CD14-positive monocyte (primary cell): ENCODE measurements around the gene BMP7. TPM values are rescaled to one million over a fixed set of nuclear protein-coding genes. Genes with fewer than 3 reads are reported as not detected.

Experiments
- DNase-seq, 3 donors: peaks; one replicate each; pipeline ENCODE4 v3.0.0-alpha.2; 2011 to 2022
- H2AFZ ChIP-seq: 2 replicates; pipeline ENCODE4 v1.6.0; 2012; ENCODE audit warnings: mild to moderate bottlenecking, low read depth, low read length, inconsistent platforms; ENCODE audit not compliant: insufficient read depth, poor library complexity, severe bottlenecking
- H3K27ac ChIP-seq, 2 donors: 1 replicate in 1 of 2; 2 replicates in 1 of 2; pipeline ENCODE4 v1.5.1; 2012 to 2013; ENCODE audit warnings: low read length in 2 of 2, control low read depth in 1 of 2, inconsistent platforms in 1 of 2, low read depth in 1 of 2, mild to moderate bottlenecking in 1 of 2
- H3K27me3 ChIP-seq, 2 donors: one replicate each; pipeline versions ENCODE4 v1.6.0 to v1.6.1; 2011 to 2013; ENCODE audit warnings: low read length in 2 of 2; ENCODE audit not compliant: control insufficient read depth in 2 of 2, insufficient read depth in 2 of 2
- H3K36me3 ChIP-seq, 2 donors: replicated peaks in 1 of 2; 1 replicate in 1 of 2; 2 replicates in 1 of 2; pipeline versions ENCODE4 v1.5.1 to v1.6.1; 2012 to 2013; ENCODE audit warnings: low read length in 2 of 2, control low read depth in 1 of 2, inconsistent platforms in 1 of 2, mild to moderate bottlenecking in 1 of 2; ENCODE audit not compliant: insufficient read depth in 2 of 2, control insufficient read depth in 1 of 2
- H3K4me1 ChIP-seq, 2 donors: 1 replicate in 1 of 2; 2 replicates in 1 of 2; pipeline versions ENCODE4 v1.5.1 to v1.6.1; 2012 to 2013; ENCODE audit warnings: low read length in 2 of 2, control low read depth in 1 of 2, inconsistent platforms in 1 of 2, mild to moderate bottlenecking in 1 of 2, moderate library complexity in 1 of 2; ENCODE audit not compliant: insufficient read depth in 2 of 2, control insufficient read depth in 1 of 2
- H3K4me2 ChIP-seq: replicated peaks from 2 replicates; pipeline ENCODE3; 2012; ENCODE audit warnings: low read length, moderate library complexity, mild to moderate bottlenecking; ENCODE audit not compliant: poor library complexity, severe bottlenecking; ENCODE audit errors: extremely low read depth
- H3K4me3 ChIP-seq, 3 experiments: fragments of 200-600 bp in 1 of 3; sonication (generic) in 1 of 3; replicated peaks in 1 of 3; 1 replicate in 2 of 3; 2 replicates in 1 of 3; pipeline ENCODE4 v1.5.1; 2011 to 2013; ENCODE audit warnings: low read length in 3 of 3, mild to moderate bottlenecking in 3 of 3, control low read depth in 2 of 3, low read depth in 2 of 3, inconsistent platforms in 1 of 3, moderate library complexity in 1 of 3
- H3K79me2 ChIP-seq: 2 replicates; pipeline ENCODE4 v1.6.0; 2012; ENCODE audit warnings: mild to moderate bottlenecking, control low read depth, inconsistent platforms, low read length, moderate library complexity; ENCODE audit not compliant: insufficient read depth
- H3K9ac ChIP-seq: 2 replicates; pipeline ENCODE4 v1.6.0; 2017; ENCODE audit warnings: low read length, mild to moderate bottlenecking; ENCODE audit not compliant: insufficient read depth, poor library complexity, severe bottlenecking
- H3K9me3 ChIP-seq, 2 donors: replicated peaks in 1 of 2; 1 replicate in 1 of 2; 2 replicates in 1 of 2; pipeline versions ENCODE4 v1.5.1 to v1.6.1; 2012 to 2013; ENCODE audit warnings: low read length in 2 of 2, control low read depth in 1 of 2; ENCODE audit not compliant: control insufficient read depth in 1 of 2, insufficient read depth in 1 of 2
- H4K20me1 ChIP-seq: 2 replicates; pipeline ENCODE4 v1.6.0; 2012; ENCODE audit warnings: mild to moderate bottlenecking, low read length, control low read depth, moderate library complexity; ENCODE audit not compliant: insufficient read depth
- H3K27ac Mint-ChIP-seq, 7 donors: one replicate each; pipeline ENCODE4 v1.8.0; 2020; ENCODE audit warnings: mild to moderate bottlenecking in 7 of 7, mixed read lengths in 7 of 7, moderate library complexity in 6 of 7, inconsistent platforms in 2 of 7
- H3K27me3 Mint-ChIP-seq, 3 donors: one replicate each; pipeline ENCODE4 v1.8.0; 2021 to 2022; ENCODE audit warnings: low read depth in 3 of 3, mild to moderate bottlenecking in 3 of 3, mixed read lengths in 3 of 3, moderate library complexity in 3 of 3, inconsistent platforms in 1 of 3
- H3K36me3 Mint-ChIP-seq, 2 donors: one replicate each; pipeline ENCODE4 v1.8.0; 2020; ENCODE audit warnings: mixed read lengths in 2 of 2, inconsistent platforms in 1 of 2, mild to moderate bottlenecking in 1 of 2
- H3K4me1 Mint-ChIP-seq: one replicate; pipeline ENCODE4 v1.8.0; 2020; ENCODE audit warnings: mild to moderate bottlenecking, mixed read lengths
- H3K4me3 Mint-ChIP-seq, 2 donors: one replicate each; pipeline ENCODE4 v1.8.0; 2020; ENCODE audit warnings: mild to moderate bottlenecking in 2 of 2, mixed read lengths in 2 of 2, moderate library complexity in 1 of 2
- H3K9me3 Mint-ChIP-seq, 7 donors: one replicate each; pipeline ENCODE4 v1.8.0; 2020 to 2022; ENCODE audit warnings: mixed read lengths in 7 of 7, mild to moderate bottlenecking in 6 of 7, moderate library complexity in 6 of 7, inconsistent platforms in 2 of 7
- CTCF ChIP-seq: fragments of 200-600 bp; IDR thresholded peaks from one replicate; pipeline ENCODE4 v1.8.0; 2022; ENCODE audit warnings: antibody characterized with exemption, mild to moderate bottlenecking
- WGBS: methylation state at CpG from one replicate; pipeline ENCODE4 v1.1.5; 2013; ENCODE audit warnings: missing lambda C conversion rate; ENCODE audit not compliant: insufficient coverage; 5-methylcytosine and 5-hydroxymethylcytosine counted together
- intact Hi-C, 2 donors: fragments of 100-400 bp; cut with micrococcal nuclease; formaldehyde crosslinking; loops; one replicate each; pipeline versions ENCODE4 v1.15.0 to v1.15.1; 2023
- polyA plus RNA-seq, 3 donors: library from polyadenylated mRNA; depleted of rRNA in 1 of 3; unstranded in 2 of 3; stranded (reverse) in 1 of 3; fragments of 300-500 nt in 2 of 3; fragments of >200 nt in 1 of 3; fragmentation: Illumina TruSeq in 2 of 3; gene quantifications; 1 replicate in 2 of 3; 2 replicates in 1 of 3; pipeline ENCODE4 v1.2.3, GENCODE V29; 2012 to 2021

BMP7 gene
- polyA plus RNA-seq, 3 donors, result not detected

- Histone ChIP-seq H3K27ac (no peak overlapping the region), H3K9ac (no peak overlapping the region), H3K36me3 (no peaks in the 10 kb centered on the region), H3K27me3 (no peaks in the 10 kb centered on the region), H3K79me2 (no peaks in the 10 kb centered on the region), H3K4me3 (no peak overlapping the region), H3K4me2 (no peak overlapping the region), H3K4me1 (no peaks in the 10 kb centered on the region), H2AFZ (no peak overlapping the region), H4K20me1 (no peaks in the 10 kb centered on the region), H3K9me3 (no peaks in the 10 kb centered on the region)
- H3K27me3 Mint-ChIP-seq, result peaks cover 3 to 13% (median 3%) of the 10 kb centered on the region in 3 donors
- no peak for DNase-seq
- no peak overlapping the region for H3K4me3 Mint-ChIP-seq
- WGBS, result 100% methylated on average over 2 of the region's 2 CpGs
- H3K36me3 Mint-ChIP-seq, result no peaks in the 10 kb centered on the region
- intact Hi-C loops, result no loop called here
- no peak for TF ChIP-seq CTCF
- H3K9me3 Mint-ChIP-seq, result peaks cover 0 to 2% (median 0%) of the 10 kb centered on the region in 7 donors
- no peak overlapping the region for H3K27ac Mint-ChIP-seq
- no peaks in the 10 kb centered on the region for H3K4me1 Mint-ChIP-seq
These were observed 120.3 kb downstream of the BMP7 start for GRCh38 chr20:57146155-57146554.

DNA sequence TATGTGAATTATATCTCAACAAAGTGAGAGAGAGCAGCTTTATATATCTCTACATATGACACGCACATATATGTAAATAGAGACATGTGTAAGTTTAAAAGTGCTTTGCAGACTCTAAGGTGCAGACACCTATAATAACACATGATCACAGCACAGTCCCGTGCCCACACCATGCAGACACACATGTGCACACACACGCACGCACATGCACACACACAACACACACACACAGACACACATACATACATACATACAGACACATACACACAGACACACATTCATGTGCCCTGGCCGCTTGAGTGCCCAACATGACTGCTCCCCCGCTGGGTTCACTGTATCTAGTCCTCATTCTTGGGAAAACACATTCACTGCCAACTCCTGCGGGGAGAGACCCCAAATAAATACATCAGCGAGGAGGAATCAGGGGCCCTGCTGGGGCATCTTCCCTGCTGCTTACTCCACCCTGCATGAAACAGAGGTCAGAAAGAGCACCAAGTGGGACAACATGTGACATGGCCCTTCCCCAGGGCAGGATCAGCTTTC is 121.3 kb downstream of the BMP7 start:
- H3K27ac ChIP-seq, result no peak overlapping the region
- H3K79me2 ChIP-seq, result no peaks in the 10 kb centered on the region
- H3K36me3 ChIP-seq, result no peaks in the 10 kb centered on the region
- Mint-ChIP-seq H3K27ac (no peak overlapping the region), H3K4me3 (no peak overlapping the region), H3K27me3 (peaks cover 3 to 11% (median 3%) of the 10 kb centered on the region in 3 donors), H3K4me1 (no peaks in the 10 kb centered on the region), H3K9me3 (peaks cover 0 to 2% (median 0%) of the 10 kb centered on the region in 7 donors), H3K36me3 (no peaks in the 10 kb centered on the region)
- H2AFZ ChIP-seq, result no peak overlapping the region
- WGBS, result 89% methylated on average over 7 of the region's 8 CpGs
- no peaks in the 10 kb centered on the region for H4K20me1 ChIP-seq
- H3K4me2 ChIP-seq, result no peak overlapping the region
- no peak for TF ChIP-seq CTCF
- H3K9me3 ChIP-seq, result no peaks in the 10 kb centered on the region
- no peak overlapping the region for H3K9ac ChIP-seq
- no peaks in the 10 kb centered on the region for H3K4me1 ChIP-seq
- no peak for DNase-seq
- no peak overlapping the region for H3K4me3 ChIP-seq
- H3K27me3 ChIP-seq, result no peaks in the 10 kb centered on the region
- intact Hi-C loops, result no loop called here
